SK-N-SH (cell line): ENCODE data around the gene SYNPR. TPM values are rescaled to one million over a fixed set of nuclear protein-coding genes. Genes with fewer than 3 reads are reported as not detected.

Source experiments
- CTCF ChIA-PET: fragments of 300-600, 350-600 bp; formaldehyde crosslinking; extraction: SDS; loops from one replicate; lab custom pipeline; 2021; lab: Yijun Ruan, JAX
- POLR2A ChIA-PET: fragments of 350-600 bp; sonication (Branson Sonifier 250); formaldehyde crosslinking; extraction: SDS; loops from one replicate; lab custom pipeline; 2020; ENCODE audit warnings: antibody characterized with exemption, inconsistent platforms; lab: Yijun Ruan, JAX
- DNase-seq: peaks from one replicate; pipeline ENCODE4 v3.0.0; 2012
- H2AFZ ChIP-seq: fragments of 200-600 bp; sonication (generic); 2 replicates; pipeline ENCODE4 v1.8.1; 2016; ENCODE audit warnings: antibody characterized with exemption, mild to moderate bottlenecking, low read depth
- H3F3A ChIP-seq: fragments of 200-600 bp; sonication (generic); replicated peaks from 2 replicates; pipeline ENCODE3; 2016; ENCODE audit warnings: antibody characterized with exemption, mild to moderate bottlenecking; ENCODE audit not compliant: insufficient read depth
- H3K27ac ChIP-seq, 2 experiments: fragments of 200-500 bp in 1 of 2; fragments of 200-600 bp in 1 of 2; sonication (Bioruptor generic) in 1 of 2; sonication (generic), shearing (Covaris generic) in 1 of 2; 2 replicates each; pipeline versions ENCODE4 v1.5.1 to v1.6.1; 2014 to 2016; ENCODE audit warnings: low read depth in 2 of 2, inconsistent platforms in 1 of 2, low read length in 1 of 2, mild to moderate bottlenecking in 1 of 2, mixed read lengths in 1 of 2
- H3K27me3 ChIP-seq: fragments of 200-600 bp; sonication (generic), shearing (Covaris generic); 2 replicates; pipeline ENCODE4 v1.6.1; 2016; ENCODE audit warnings: mixed run types; ENCODE audit not compliant: insufficient read depth
- H3K36me3 ChIP-seq, 2 experiments: fragments of 200-500 bp in 1 of 2; fragments of 200-600 bp in 1 of 2; sonication (Bioruptor generic) in 1 of 2; sonication (generic) in 1 of 2; replicated peaks in 1 of 2; 2 replicates each; pipeline versions ENCODE3 to v1.5.1; 2014 to 2016; ENCODE audit warnings: low read length in 1 of 2, mild to moderate bottlenecking in 1 of 2; ENCODE audit not compliant: insufficient read depth in 2 of 2, control insufficient read depth in 1 of 2
- H3K4me1 ChIP-seq, 2 experiments: fragments of 200-500 bp in 1 of 2; fragments of 200-600 bp in 1 of 2; sonication (Bioruptor generic) in 1 of 2; sonication (generic), shearing (Covaris generic) in 1 of 2; 2 replicates each; pipeline versions ENCODE4 v1.5.1 to v1.6.1; 2014 to 2016; ENCODE audit warnings: low read depth in 1 of 2, low read length in 1 of 2, mixed run types in 1 of 2; ENCODE audit not compliant: insufficient read depth in 2 of 2, control insufficient read depth in 1 of 2
- H3K4me2 ChIP-seq: fragments of 200-600 bp; sonication (generic), shearing (Covaris generic); 2 replicates; pipeline ENCODE4 v1.6.1; 2017; ENCODE audit warnings: mixed run types
- H3K4me3 ChIP-seq, 2 experiments: fragments of 200-500 bp in 1 of 2; fragments of 200-600 bp in 1 of 2; sonication (Bioruptor generic) in 1 of 2; sonication (generic), shearing (Covaris generic) in 1 of 2; 2 replicates each; pipeline versions ENCODE4 v1.5.1 to v1.8.1; 2014 to 2016; ENCODE audit warnings: low read depth in 2 of 2, inconsistent platforms in 1 of 2, low read length in 1 of 2, mild to moderate bottlenecking in 1 of 2, mixed read lengths in 1 of 2, moderate library complexity in 1 of 2
- H3K79me2 ChIP-seq: fragments of 200-600 bp; sonication (generic); 2 replicates; pipeline ENCODE4 v1.8.1; 2017; ENCODE audit warnings: mild to moderate bottlenecking; ENCODE audit not compliant: insufficient read depth
- H3K9ac ChIP-seq: fragments of 200-600 bp; sonication (generic); 2 replicates; pipeline ENCODE4 v1.6.1; 2017; ENCODE audit warnings: mixed run types
- H3K9me2 ChIP-seq: fragments of 200-600 bp; sonication (generic); 2 replicates; pipeline ENCODE4 v1.6.1; 2017; ENCODE audit warnings: mixed run types
- H3K9me3 ChIP-seq: fragments of 200-600 bp; sonication (generic); 2 replicates; pipeline ENCODE4 v1.6.1; 2017; ENCODE audit warnings: mixed run types, mild to moderate bottlenecking, moderate library complexity
- H4K20me1 ChIP-seq: fragments of 200-600 bp; sonication (generic); 2 replicates; pipeline ENCODE4 v1.6.1; 2017; ENCODE audit warnings: mild to moderate bottlenecking, mixed run types; ENCODE audit not compliant: insufficient read depth
- CHD2 ChIP-seq: fragments of 150-350 bp; IDR thresholded peaks from 2 replicates; pipeline ENCODE4 v1.6.1; 2018; ENCODE audit warnings: low read length; ENCODE audit not compliant: partially characterized antibody
- ELF1 ChIP-seq: IDR thresholded peaks from 2 replicates; pipeline ENCODE4 v1.4.0; 2012
- EZH2phosphoT487 ChIP-seq: fragments of 200-600 bp; sonication (generic); IDR thresholded peaks from 2 replicates; pipeline ENCODE4 v1.6.1; 2017; ENCODE audit warnings: low read depth, mixed run types, mild to moderate bottlenecking, antibody characterized with exemption, moderate library complexity, borderline replicate concordance
- FOXM1 ChIP-seq: IDR thresholded peaks from 2 replicates; pipeline ENCODE4 v1.4.0; 2012; ENCODE audit warnings: low read depth, mild to moderate bottlenecking
- GABPA ChIP-seq: IDR thresholded peaks from 2 replicates; pipeline ENCODE4 v1.4.0; 2012; ENCODE audit warnings: low read depth, mild to moderate bottlenecking
- IRF3 ChIP-seq: fragments of 150-350 bp; IDR thresholded peaks from 2 replicates; pipeline ENCODE4 v1.6.1; 2016; ENCODE audit warnings: mild to moderate bottlenecking, low read depth, low read length
- MEF2A ChIP-seq: IDR thresholded peaks from 2 replicates; pipeline ENCODE4 v1.4.0; 2012; ENCODE audit warnings: low read depth, borderline replicate concordance
- MXI1 ChIP-seq: IDR thresholded peaks from 2 replicates; pipeline ENCODE4 v1.6.1; 2012; ENCODE audit warnings: mild to moderate bottlenecking, low read depth, low read length, improper control_type of control experiment
- NRF1 ChIP-seq: IDR thresholded peaks from 2 replicates; pipeline ENCODE4 v1.6.1; 2012; ENCODE audit warnings: low read depth, mild to moderate bottlenecking, low read length
- PBX3 ChIP-seq: IDR thresholded peaks from 2 replicates; pipeline ENCODE4; 2012
- POLR2AphosphoS5 ChIP-seq: IDR thresholded peaks from 2 replicates; pipeline ENCODE4 v1.6.1; 2012; ENCODE audit warnings: low read depth, low read length
- RCOR1 ChIP-seq: fragments of 150-350 bp; IDR thresholded peaks from 2 replicates; pipeline ENCODE4 v1.6.1; 2017; ENCODE audit warnings: antibody characterized with exemption, low read length
- REST ChIP-seq: IDR thresholded peaks from 2 replicates; pipeline ENCODE4 v1.6.1; 2012; ENCODE audit warnings: mild to moderate bottlenecking, low read depth, low read length, moderate library complexity
- RFX5 ChIP-seq: IDR thresholded peaks from 2 replicates; pipeline ENCODE4 v1.6.1; 2012; ENCODE audit warnings: mild to moderate bottlenecking, improper control_type of control experiment, low read length
- TAF1 ChIP-seq: IDR thresholded peaks from 2 replicates; pipeline ENCODE4 v1.6.1; 2012; ENCODE audit warnings: low read depth, mild to moderate bottlenecking, low read length, moderate library complexity, borderline replicate concordance
- TCF12 ChIP-seq: IDR thresholded peaks from 2 replicates; pipeline ENCODE4 v1.4.0; 2012
- USF1 ChIP-seq: IDR thresholded peaks from 2 replicates; pipeline ENCODE4 v1.4.0; 2012; ENCODE audit warnings: low read depth, borderline replicate concordance
- YY1 ChIP-seq: IDR thresholded peaks from 2 replicates; pipeline ENCODE4 v1.4.0; 2012; ENCODE audit warnings: low read depth, mild to moderate bottlenecking
- ZBTB33 ChIP-seq: IDR thresholded peaks from 2 replicates; pipeline ENCODE4 v1.4.0; 2012; ENCODE audit warnings: low read depth, borderline replicate concordance
- polyA plus RNA-seq, 3 experiments: library from polyadenylated mRNA; depleted of rRNA; stranded (reverse); fragments of >200 nt; gene quantifications; 2 replicates each; pipeline ENCODE4 v1.2.3, GENCODE V29; 2012

The SYNPR gene
- polyA plus RNA-seq, 1 of the 3 experiments (the other 2 are of a cell fraction), result not detected

GRCh38 chr3:63557912-63558311, 279.8 kb downstream of the SYNPR start:
- Histone ChIP-seq H3K27ac (no peak overlapping the region), H3K4me3 (no peak overlapping the region), H3K36me3 (no peaks in the 10 kb centered on the region), H3K4me1 (no peaks in the 10 kb centered on the region), H3K9ac (no peak overlapping the region)
- no peak for DNase-seq
- TF ChIP-seq FOXM1 (no peak), REST (no peak), NRF1 (no peak), CHD2 (no peak), EZH2phosphoT487 (no peak), MEF2A (no peak), POLR2AphosphoS5 (no peak), ZBTB33 (no peak), RFX5 (no peak), GABPA (no peak), TAF1 (no peak), USF1 (no peak), YY1 (no peak), MXI1 (no peak), IRF3 (no peak), RCOR1 (no peak), PBX3 (no peak), ELF1 (no peak), TCF12 (no peak)
- TF ChIP-seq, all 33 proteins: peak for 0
- Histone ChIP-seq H4K20me1 (no peaks in the 10 kb centered on the region), H3K79me2 (no peaks in the 10 kb centered on the region), H3F3A (no peaks in the 10 kb centered on the region), H3K9me3 (no peaks in the 10 kb centered on the region), H3K9me2 (no peaks in the 10 kb centered on the region), H3K27me3 (no peaks in the 10 kb centered on the region), H3K4me2 (no peak overlapping the region), H2AFZ (no peak overlapping the region)
- ChIA-PET CTCF (no interaction called here), POLR2A (no interaction called here)
